Measurements from ENCODE around the gene CHRM2.

CHRM2 gene

GRCh38 chr7:136865777-136866176 is 2.7 kb upstream of the CHRM2 start:
- no peaks in the 10 kb centered on the region for H3K27me3 ChIP-seq (ENCODE audit: insufficient read depth, low read length, poor library complexity)
- no peak overlapping the region for H2AFZ ChIP-seq (ENCODE audit: low read depth, low read length)
- DNase-seq: no peak
- H3K9ac ChIP-seq (ENCODE audit: low read depth, low read length): no peak overlapping the region
- no peaks in the 10 kb centered on the region for H4K20me1 ChIP-seq (ENCODE audit: insufficient read depth, low read length)
- no peak overlapping the region for H3K4me2 ChIP-seq (ENCODE audit: insufficient read depth, low read length)
- no peak overlapping the region for H3K4me3 ChIP-seq (ENCODE audit: low read depth in 1 of 2, low read length in 2 of 2)
- H3K4me1 ChIP-seq (ENCODE audit: insufficient read depth, low read length): no peaks in the 10 kb centered on the region
- no peaks in the 10 kb centered on the region for H3K79me2 ChIP-seq (ENCODE audit: insufficient read depth, low read length)
- no peak overlapping the region for H3K27ac ChIP-seq (ENCODE audit: low read length)
- no peak for TF ChIP-seq EZH2 (IDR thresholded peaks at IDR 0.05; ENCODE audit: borderline replicate concordance, low read depth, low read length, severe bottlenecking)
- TF ChIP-seq CTCF (IDR thresholded peaks at IDR 0.05; ENCODE audit: borderline replicate concordance, extremely low read depth, low read length, poor library complexity, severe bottlenecking): no peak
- H3K36me3 ChIP-seq (ENCODE audit: insufficient read depth, low read length): no peaks in the 10 kb centered on the region
- H3K9me3 ChIP-seq (ENCODE audit: insufficient read depth, low read length, severe bottlenecking): no peaks in the 10 kb centered on the region
- no peak for ATAC-seq (ENCODE audit: insufficient read depth, low read depth)

- no peak for TF ChIP-seq CTCF (IDR thresholded peaks at IDR 0.05; ENCODE audit: borderline replicate concordance, extremely low read depth, low read length, poor library complexity, severe bottlenecking)
- TF ChIP-seq EZH2 (IDR thresholded peaks at IDR 0.05; ENCODE audit: borderline replicate concordance, low read depth, low read length, severe bottlenecking): no peak
- H3K9me3 ChIP-seq (ENCODE audit: insufficient read depth, low read length, severe bottlenecking): no peaks in the 10 kb centered on the region
- H4K20me1 ChIP-seq (ENCODE audit: insufficient read depth, low read length): no peaks in the 10 kb centered on the region
- no peak overlapping the region for H2AFZ ChIP-seq (ENCODE audit: low read depth, low read length)
- DNase-seq: no peak
- no peak overlapping the region for H3K27ac ChIP-seq (ENCODE audit: low read length)
- no peaks in the 10 kb centered on the region for H3K4me1 ChIP-seq (ENCODE audit: insufficient read depth, low read length)
- no peaks in the 10 kb centered on the region for H3K79me2 ChIP-seq (ENCODE audit: insufficient read depth, low read length)
- no peak overlapping the region for H3K9ac ChIP-seq (ENCODE audit: low read depth, low read length)
- ATAC-seq (ENCODE audit: insufficient read depth, low read depth): no peak
- H3K4me2 ChIP-seq (ENCODE audit: insufficient read depth, low read length): no peak overlapping the region
- H3K36me3 ChIP-seq (ENCODE audit: insufficient read depth, low read length): no peaks in the 10 kb centered on the region
- H3K4me3 ChIP-seq (ENCODE audit: low read depth in 1 of 2, low read length in 2 of 2): no peak overlapping the region
- no peaks in the 10 kb centered on the region for H3K27me3 ChIP-seq (ENCODE audit: insufficient read depth, low read length, poor library complexity)
These were observed 829 bp downstream of the CHRM2 start for GRCh38 chr7:136869001-136869961.

GRCh38 chr7:136869991-136870865 is 1.8 kb downstream of the CHRM2 start:
- Histone ChIP-seq H3K36me3 (ENCODE audit: insufficient read depth, low read length) (no peaks in the 10 kb centered on the region), H2AFZ (ENCODE audit: low read depth, low read length) (no peak overlapping the region), H3K4me3 (ENCODE audit: low read depth in 1 of 2, low read length in 2 of 2) (no peak overlapping the region), H3K79me2 (ENCODE audit: insufficient read depth, low read length) (no peaks in the 10 kb centered on the region), H3K27me3 (ENCODE audit: insufficient read depth, low read length, poor library complexity) (no peaks in the 10 kb centered on the region), H3K27ac (ENCODE audit: low read length) (no peak overlapping the region), H3K9ac (ENCODE audit: low read depth, low read length) (no peak overlapping the region), H3K9me3 (ENCODE audit: insufficient read depth, low read length, severe bottlenecking) (no peaks in the 10 kb centered on the region), H3K4me1 (ENCODE audit: insufficient read depth, low read length) (no peaks in the 10 kb centered on the region), H4K20me1 (ENCODE audit: insufficient read depth, low read length) (no peaks in the 10 kb centered on the region), H3K4me2 (ENCODE audit: insufficient read depth, low read length) (no peak overlapping the region)
- ATAC-seq (ENCODE audit: insufficient read depth, low read depth) (no peak), DNase-seq (no peak)
- TF ChIP-seq CTCF (IDR thresholded peaks at IDR 0.05; ENCODE audit: borderline replicate concordance, extremely low read depth, low read length, poor library complexity, severe bottlenecking) (no peak), EZH2 (IDR thresholded peaks at IDR 0.05; ENCODE audit: borderline replicate concordance, low read depth, low read length, severe bottlenecking) (no peak)

Data from DND-41 (cell line).